GM18519 (cell line): ENCODE data around the gene DLGAP3.
"Not testable (repeated sequence)": the region's sequence is repeated elsewhere in the genome, so short reads cannot be mapped to it uniquely, and the experiment has no call there.

Source experiments
- ATAC-seq: cut with Tn5 transposase; IDR thresholded peaks from one replicate; pipeline ENCODE4 v1.9.1; 2021; ENCODE audit warnings: mild to moderate bottlenecking, moderate library complexity; ENCODE audit not compliant: unreplicated experiment, low FRiP score

DLGAP3 gene

DNA sequence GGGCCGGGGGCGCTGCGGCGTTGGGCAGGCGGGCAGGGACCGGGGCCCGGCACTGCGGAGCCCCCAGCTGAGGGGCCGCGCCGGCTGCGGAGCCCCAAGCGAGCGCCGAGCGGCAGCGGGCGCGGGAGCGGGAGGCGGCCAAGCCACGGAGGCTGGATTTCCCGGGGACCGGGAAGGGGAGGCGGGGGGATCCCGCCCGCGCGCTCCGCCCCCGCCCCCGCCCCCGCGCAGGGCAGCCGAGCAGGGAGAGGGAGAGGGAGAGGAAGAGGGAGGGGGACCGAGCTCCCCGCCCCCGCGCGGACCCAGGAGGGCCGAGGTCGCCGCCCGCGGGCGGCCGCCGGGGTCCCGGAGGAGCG is at the start of gene DLGAP3:
Gene DLGAP3, minus strand, starts transcription at position 154 of the 356 bp plus-strand sequence. CDS start 24,267 bp downstream, outside the sequence.
- ATAC-seq = no peak

DNA sequence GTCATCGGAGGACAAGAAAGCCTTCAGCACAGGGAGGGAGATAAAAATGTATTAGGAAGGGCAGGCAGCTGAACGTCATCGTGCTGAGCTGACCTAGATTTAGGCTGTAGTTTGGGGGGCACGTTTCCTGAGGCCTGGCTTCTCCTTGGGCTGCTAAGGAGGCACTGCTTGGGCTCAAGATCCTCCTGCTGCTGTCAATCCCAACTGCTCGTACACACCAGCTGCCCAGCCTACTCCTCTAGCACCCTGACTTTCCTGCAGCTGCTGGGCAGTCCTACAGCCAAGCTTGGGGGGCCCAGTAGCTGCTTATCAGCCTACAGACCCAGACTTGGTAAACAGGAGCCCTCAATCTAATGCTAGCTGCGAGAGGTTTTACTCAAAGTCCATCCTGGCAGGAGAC is 49.5 kb upstream of the DLGAP3 start:
- no peak for ATAC-seq

- ATAC-seq = no peak
These were observed 48.4 kb upstream of the DLGAP3 start for GRCh38 chr1:34977858-34978257.

GRCh38 chr1:34977210-34977471 is 47.7 kb upstream of the DLGAP3 start:
- no peak for ATAC-seq

DNA sequence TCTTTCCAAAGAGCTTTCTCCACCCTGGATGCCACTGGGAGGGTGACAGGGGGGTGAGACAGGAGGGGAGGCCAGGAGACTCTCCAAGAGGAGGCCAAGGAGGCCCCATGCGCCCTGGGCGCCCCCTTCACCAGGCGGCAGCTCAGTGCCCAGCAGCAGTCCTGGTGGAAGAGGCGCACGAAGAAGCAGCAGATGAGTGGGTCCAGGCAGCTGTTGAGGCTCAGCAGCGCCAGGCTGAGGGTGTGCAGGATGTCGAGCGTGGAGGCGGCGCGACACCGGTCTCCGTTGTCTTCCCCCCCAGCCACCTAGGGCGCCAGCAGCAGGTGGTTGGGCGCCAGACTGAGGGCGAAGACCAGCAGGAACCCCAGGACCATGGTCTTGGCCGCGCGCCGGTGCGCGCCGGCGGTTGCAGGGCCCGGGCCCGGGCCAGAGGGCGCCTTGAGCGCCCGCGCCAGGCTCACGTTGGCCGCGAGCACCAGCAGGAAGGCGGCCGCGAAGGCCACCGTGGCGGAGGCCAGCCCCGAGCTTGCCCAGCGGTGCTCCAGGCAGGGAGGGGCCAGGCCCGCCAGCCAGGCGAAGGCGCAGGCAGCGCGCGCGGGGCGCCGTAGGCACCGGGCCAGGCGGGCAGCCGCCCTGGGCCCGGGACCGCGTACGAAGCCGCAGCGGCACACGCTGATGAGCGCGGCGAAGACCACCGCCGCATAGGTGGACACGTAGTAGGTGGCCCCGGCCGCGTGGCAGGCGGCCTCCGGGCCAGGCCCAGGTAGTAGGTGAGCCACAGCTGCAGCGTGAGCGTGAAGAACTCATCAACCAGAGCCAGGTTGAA is 47.1 kb upstream of the DLGAP3 start:
- no peak for ATAC-seq

DNA sequence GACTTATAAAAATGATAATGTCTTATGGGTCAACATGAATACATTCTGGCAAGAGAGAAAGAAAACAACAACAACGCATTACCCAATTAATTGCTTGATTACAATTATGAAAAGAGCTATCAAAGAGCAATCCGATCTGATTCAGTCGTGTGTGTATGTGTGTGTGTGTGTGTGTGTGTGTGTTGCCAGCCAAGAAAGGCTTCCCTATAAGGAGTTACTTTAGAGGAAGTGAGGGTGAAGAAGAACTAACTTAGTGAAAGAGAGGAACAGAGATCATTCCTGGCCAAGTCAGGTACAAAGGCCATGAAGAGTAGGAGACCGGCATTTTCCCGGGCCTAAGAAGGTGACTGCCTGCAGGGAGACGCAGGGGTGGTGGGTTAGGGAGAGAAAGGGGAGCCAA is 46.3 kb upstream of the DLGAP3 start:
- ATAC-seq = no peak

DNA sequence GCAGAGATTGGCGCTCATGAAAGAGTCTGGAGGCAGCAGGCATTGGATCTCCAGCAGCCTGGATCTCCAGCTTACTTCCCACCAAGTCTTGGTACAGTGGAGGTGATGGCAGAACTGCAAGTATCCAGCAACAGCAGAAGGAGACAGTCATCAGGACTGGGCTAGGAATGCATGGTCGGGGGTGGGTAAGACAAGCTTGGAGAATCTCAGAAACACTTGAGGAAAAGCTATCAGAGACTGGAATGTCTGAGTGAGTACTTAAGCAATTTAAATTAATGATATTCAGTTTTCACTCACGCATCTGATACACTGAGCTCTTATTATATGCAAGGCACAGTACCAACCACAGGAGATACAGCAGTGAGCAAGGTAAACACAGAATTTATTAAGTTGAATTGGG is 45.9 kb upstream of the DLGAP3 start:
- ATAC-seq = no peak

DNA sequence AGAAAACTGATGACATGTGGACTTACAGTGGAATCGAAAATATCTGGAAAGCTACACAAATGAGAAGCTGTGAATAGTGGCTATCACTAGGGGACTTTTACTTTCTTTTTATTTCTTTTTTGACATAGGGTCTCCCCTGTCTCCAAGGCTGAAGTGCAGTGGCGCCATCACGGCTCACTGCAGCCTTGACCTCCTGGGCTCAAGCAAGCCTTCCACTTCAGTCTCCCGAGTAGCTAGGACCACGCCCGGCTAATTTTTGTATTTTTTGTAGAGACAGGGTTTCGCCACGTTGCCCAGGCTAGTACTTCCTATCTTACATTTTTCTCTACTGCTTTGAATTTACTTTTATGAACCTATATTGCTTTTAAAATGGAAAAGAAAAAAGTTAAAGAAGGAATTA is 45.2 kb upstream of the DLGAP3 start:
- ATAC-seq = no peak

- no peak for ATAC-seq
These were observed 43.9 kb upstream of the DLGAP3 start for GRCh38 chr1:34973326-34973725.

DNA sequence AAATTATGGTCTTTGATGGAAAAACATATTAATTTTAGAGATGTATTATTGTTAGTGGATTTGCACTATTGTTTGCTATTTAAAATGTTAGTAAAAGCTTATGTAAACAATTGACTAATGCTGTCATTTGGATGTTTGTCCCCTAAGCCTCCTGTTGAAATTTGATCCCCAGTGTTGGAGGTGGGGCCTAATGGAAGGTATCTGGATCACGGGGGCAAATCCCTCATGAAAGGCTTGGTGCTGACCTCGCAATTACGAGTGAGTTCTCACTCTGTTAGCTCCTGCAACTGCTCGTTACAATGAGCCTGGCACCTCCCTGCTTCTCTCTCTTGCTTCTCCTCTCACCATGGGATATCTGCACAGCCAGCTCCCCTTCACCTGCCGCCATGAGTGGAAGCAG is 41.4 kb upstream of the DLGAP3 start:
- no peak for ATAC-seq

DNA sequence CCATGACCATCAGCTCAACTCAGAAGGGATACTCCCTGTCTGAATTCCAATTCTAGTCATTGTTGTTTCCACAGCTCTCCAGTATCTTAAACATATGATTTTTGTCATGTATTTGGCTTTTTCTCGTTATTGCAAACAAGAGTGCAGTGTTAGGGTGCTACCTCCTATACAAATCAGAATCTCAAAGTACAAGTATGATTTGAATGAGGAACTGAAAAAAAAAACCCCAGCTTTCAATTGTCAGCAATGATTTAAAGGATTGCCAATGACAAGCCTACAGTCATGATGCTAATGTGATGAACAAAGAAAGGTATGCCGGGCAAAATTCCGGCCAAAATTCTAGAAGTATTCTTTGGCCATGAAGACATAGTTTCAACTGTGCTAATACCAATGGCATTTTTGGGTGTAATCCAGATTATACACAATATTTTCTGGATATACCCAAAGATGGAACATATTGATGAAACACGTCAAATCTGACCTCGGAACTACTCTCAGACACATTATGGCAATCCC is 40.8 kb upstream of the DLGAP3 start:
- no peak for ATAC-seq

GRCh38 chr1:34968297-34968696 is 38.8 kb upstream of the DLGAP3 start:
- ATAC-seq = not testable (repeated sequence)

DNA sequence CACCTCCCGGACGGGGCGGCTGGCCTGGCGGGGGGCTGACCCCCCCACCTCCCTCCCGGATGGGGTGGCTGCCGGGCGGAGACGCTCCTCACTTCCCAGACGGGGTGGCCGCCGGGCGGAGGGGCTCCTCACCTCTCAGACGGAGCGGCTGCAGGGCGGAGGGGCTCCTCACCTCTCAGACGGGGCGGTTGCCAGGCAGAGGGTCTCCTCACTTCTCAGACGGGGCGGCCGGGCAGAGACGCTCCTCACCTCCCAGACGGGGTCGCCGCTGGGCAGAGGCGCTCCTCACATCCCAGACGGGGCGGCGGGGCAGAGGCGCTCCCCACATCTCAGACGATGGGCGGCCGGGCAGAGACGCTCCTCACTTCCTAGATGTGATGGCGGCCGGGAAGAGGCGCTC is 38.2 kb upstream of the DLGAP3 start:
- ATAC-seq = not testable (repeated sequence)

- ATAC-seq = no peak
These were observed 36.1 kb upstream of the DLGAP3 start for GRCh38 chr1:34965597-34965996.

DNA sequence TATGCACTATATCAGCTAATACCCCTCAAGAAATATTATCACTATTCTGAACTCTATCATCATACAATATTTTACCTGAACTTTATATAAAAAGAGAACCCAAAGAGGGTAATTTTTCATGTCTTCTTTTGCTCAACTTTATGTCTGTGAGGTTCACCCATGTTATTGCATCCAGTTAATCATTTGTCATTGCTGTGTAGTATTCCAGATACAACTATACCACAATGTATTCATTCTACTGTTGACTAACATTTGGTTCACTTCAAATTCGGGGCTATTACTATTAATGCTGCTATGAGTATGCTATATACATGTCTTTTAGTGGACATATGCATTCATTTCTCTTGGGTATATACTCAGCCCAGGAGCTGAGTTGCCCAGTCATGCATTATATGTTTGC is 21.0 kb upstream of the DLGAP3 start:
- no peak for ATAC-seq

GRCh38 chr1:34948739-34949138 is 19.3 kb upstream of the DLGAP3 start:
- ATAC-seq = not testable (repeated sequence)

GRCh38 chr1:34947641-34948314 is 18.3 kb upstream of the DLGAP3 start:
- ATAC-seq = not testable (repeated sequence)

DNA sequence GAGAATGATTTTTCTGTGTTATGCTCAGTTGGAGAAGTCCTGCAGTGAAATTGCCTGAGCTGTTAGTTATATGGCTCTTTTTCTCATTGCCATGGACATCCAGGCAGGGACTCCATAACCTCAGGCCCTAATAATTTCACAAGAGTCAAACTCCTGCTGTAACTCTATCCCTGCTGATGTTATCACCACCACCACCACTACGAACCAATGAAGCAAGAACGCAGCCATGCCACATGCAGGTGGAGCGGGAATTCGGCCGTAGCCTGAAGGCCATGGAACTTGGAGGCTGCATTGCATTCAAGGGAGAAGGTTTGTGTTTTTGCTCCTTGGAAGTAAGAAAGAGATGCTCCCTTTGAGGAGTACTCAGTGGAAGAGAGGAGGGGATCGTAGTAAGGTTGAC is 16.8 kb upstream of the DLGAP3 start:
- ATAC-seq = no peak

DNA sequence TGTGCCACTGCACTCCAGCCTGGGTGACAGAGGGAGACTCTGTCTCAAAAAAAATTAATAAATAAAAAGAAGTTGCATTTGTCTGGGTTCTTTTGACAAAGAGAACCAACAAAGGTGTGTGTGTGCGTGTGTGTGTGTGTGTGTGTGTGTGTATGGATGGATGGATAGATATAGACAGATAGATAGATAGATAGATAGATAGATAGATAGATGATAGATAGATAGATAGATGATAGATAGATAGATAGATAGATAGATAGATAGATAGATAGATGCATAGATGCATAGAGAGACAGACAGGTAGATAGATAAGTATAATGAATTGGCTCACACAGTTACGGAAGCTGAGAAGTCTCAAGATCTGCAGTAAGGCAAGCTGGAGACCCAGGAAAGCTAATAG is 12.3 kb upstream of the DLGAP3 start:
- ATAC-seq = not testable (repeated sequence)

DNA sequence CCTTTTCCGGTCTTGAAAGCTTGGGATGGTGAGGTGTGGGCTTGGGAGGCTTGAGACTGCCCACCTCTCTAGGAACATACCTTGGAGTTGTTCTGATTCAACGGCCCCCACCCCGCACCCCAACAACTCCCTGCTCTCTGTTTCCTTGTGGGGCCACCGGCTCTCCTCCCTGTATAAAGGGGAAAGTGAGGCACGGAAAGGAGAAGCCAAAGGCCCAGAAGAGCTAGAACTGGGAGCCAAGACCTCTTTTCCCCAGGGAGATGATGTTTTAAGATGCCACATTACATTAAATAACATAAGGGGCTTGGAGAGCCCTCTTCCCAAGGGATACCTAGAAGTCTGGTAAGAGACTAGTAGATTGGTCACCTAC is 1.2 kb upstream of the DLGAP3 start:
- ATAC-seq = no peak

GRCh38 chr1:34929853-34930701 is 627 bp upstream of the DLGAP3 start:
- no peak for ATAC-seq
